ENCODE data around the gene CRYZ.

DNA sequence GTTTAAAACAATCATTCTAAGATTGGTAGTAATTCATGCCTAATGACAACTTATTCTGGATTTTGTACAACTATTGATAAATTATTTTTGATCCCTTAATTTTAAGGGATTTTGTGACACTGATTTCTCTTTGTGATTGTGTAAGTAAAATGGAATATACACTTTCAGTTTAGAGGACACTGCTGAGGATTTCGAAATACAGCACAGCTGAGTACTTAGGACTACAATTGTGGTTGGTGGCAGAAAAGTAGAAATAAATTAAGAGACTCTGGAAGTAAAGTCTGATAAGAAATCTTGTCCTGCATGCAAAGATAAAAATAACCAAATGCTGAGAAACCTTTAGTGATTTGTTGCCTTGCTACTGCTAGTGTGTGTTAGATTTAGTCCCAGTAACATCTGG is 40.1 kb upstream of the CRYZ start:
- TF ChIP-seq EP300 (IDR thresholded peaks at IDR 0.05) (no peak), POLR2A (IDR thresholded peaks at IDR 0.05) (no peak)
- TF ChIP-seq, protein P1, sequence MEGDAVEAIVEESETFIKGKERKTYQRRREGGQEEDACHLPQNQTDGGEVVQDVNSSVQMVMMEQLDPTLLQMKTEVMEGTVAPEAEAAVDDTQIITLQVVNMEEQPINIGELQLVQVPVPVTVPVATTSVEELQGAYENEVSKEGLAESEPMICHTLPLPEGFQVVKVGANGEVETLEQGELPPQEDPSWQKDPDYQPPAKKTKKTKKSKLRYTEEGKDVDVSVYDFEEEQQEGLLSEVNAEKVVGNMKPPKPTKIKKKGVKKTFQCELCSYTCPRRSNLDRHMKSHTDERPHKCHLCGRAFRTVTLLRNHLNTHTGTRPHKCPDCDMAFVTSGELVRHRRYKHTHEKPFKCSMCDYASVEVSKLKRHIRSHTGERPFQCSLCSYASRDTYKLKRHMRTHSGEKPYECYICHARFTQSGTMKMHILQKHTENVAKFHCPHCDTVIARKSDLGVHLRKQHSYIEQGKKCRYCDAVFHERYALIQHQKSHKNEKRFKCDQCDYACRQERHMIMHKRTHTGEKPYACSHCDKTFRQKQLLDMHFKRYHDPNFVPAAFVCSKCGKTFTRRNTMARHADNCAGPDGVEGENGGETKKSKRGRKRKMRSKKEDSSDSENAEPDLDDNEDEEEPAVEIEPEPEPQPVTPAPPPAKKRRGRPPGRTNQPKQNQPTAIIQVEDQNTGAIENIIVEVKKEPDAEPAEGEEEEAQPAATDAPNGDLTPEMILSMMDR (IDR thresholded peaks at IDR 0.05): no peak

All from tibial nerve (tissue), 4 donors.